DOHH2 (cell line): ENCODE data around the gene CCN2.

Experiments
- H3F3A ChIP-seq: fragments of 200-600 bp; sonication (generic), shearing (Covaris generic); 2 replicates; pipeline ENCODE4 v1.6.0; 2016; ENCODE audit warnings: antibody characterized with exemption, mild to moderate bottlenecking; ENCODE audit not compliant: control insufficient read depth, insufficient read depth
- H3K27ac ChIP-seq: fragments of 200-600 bp; sonication (generic); 2 replicates; pipeline ENCODE4 v1.5.1; 2014; ENCODE audit warnings: low read depth, mild to moderate bottlenecking, low read length, moderate library complexity
- H3K27me3 ChIP-seq: fragments of 200-600 bp; sonication (generic); 2 replicates; pipeline ENCODE4 v1.6.1; 2014; ENCODE audit warnings: mild to moderate bottlenecking, low read length, mixed read lengths; ENCODE audit not compliant: control insufficient read depth
- H3K36me3 ChIP-seq: fragments of 200-600 bp; sonication (generic); 2 replicates; pipeline ENCODE4 v1.6.1; 2014; ENCODE audit warnings: mild to moderate bottlenecking, low read length, moderate library complexity, mixed read lengths; ENCODE audit not compliant: control insufficient read depth
- H3K4me1 ChIP-seq: fragments of 200-600 bp; sonication (generic); 2 replicates; pipeline ENCODE4 v1.6.1; 2014; ENCODE audit warnings: mild to moderate bottlenecking, low read length, mixed read lengths; ENCODE audit not compliant: control insufficient read depth
- H3K4me2 ChIP-seq: fragments of 200-600 bp; sonication (generic); 2 replicates; pipeline ENCODE4 v1.6.0; 2014; ENCODE audit warnings: mild to moderate bottlenecking, low read length, moderate library complexity
- H3K4me3 ChIP-seq: fragments of 200-600 bp; sonication (generic); 2 replicates; pipeline ENCODE4 v1.5.1; 2014; ENCODE audit warnings: mild to moderate bottlenecking, low read length, mixed read lengths
- H3K79me2 ChIP-seq: fragments of 200-600 bp; sonication (generic); 2 replicates; pipeline ENCODE4 v1.6.1; 2014; ENCODE audit warnings: mild to moderate bottlenecking, low read length, mixed read lengths; ENCODE audit not compliant: control insufficient read depth
- H3K9me2 ChIP-seq: fragments of 200-600 bp; sonication (generic); replicated peaks from 2 replicates; pipeline ENCODE4 v1.6.1; 2014; ENCODE audit warnings: mild to moderate bottlenecking, low read length, mixed read lengths; ENCODE audit not compliant: control insufficient read depth
- H3K9me3 ChIP-seq: fragments of 200-600 bp; sonication (generic); 2 replicates; pipeline ENCODE4 v1.6.1; 2014; ENCODE audit warnings: antibody characterized with exemption, low read length, mixed read lengths; ENCODE audit not compliant: control insufficient read depth, insufficient read depth
- H4K20me1 ChIP-seq: fragments of 200-600 bp; sonication (generic); 2 replicates; pipeline ENCODE4 v1.6.0; 2014; ENCODE audit warnings: low read depth, mild to moderate bottlenecking, antibody characterized with exemption, low read length, moderate library complexity; ENCODE audit not compliant: control insufficient read depth, insufficient read depth
- CTCF ChIP-seq: fragments of 200-600 bp; sonication (generic); IDR thresholded peaks from one replicate; pipeline ENCODE4 v1.5.1; 2014; ENCODE audit warnings: antibody characterized with exemption, mild to moderate bottlenecking, low read depth, low read length; ENCODE audit not compliant: poor library complexity, severe bottlenecking
- EZH2phosphoT487 ChIP-seq: fragments of 200-600 bp; sonication (generic); IDR thresholded peaks from 2 replicates; pipeline ENCODE4 v1.6.1; 2017; ENCODE audit warnings: borderline replicate concordance, mild to moderate bottlenecking, antibody characterized with exemption, low read length, moderate library complexity, mixed read lengths

The CCN2 gene

GRCh38 chr6:131960371-131961133 is 9.4 kb upstream of the CCN2 start:
- Histone ChIP-seq H3K27me3 (no peaks in the 10 kb centered on the region), H3K27ac (no peak overlapping the region), H3K9me2 (no peaks in the 10 kb centered on the region), H3K4me3 (no peak overlapping the region), H3K9me3 (no peaks in the 10 kb centered on the region), H3K4me1 (no peaks in the 10 kb centered on the region), H4K20me1 (no peaks in the 10 kb centered on the region), H3K79me2 (no peaks in the 10 kb centered on the region), H3F3A (no peaks in the 10 kb centered on the region), H3K4me2 (no peak overlapping the region), H3K36me3 (no peaks in the 10 kb centered on the region)
- TF ChIP-seq EZH2phosphoT487 (no peak), CTCF (peak; percentile 52)

GRCh38 chr6:131958542-131959470 is 7.6 kb upstream of the CCN2 start:
- H3K4me1 ChIP-seq = no peaks in the 10 kb centered on the region
- H3K9me3 ChIP-seq = no peaks in the 10 kb centered on the region
- H3K4me2 ChIP-seq = no peak overlapping the region
- no peaks in the 10 kb centered on the region for H4K20me1 ChIP-seq
- no peak for TF ChIP-seq EZH2phosphoT487
- no peak for TF ChIP-seq CTCF
- no peaks in the 10 kb centered on the region for H3K79me2 ChIP-seq
- no peak overlapping the region for H3K4me3 ChIP-seq
- H3K27ac ChIP-seq = no peak overlapping the region
- H3K27me3 ChIP-seq = no peaks in the 10 kb centered on the region; the same call in 1 of the 2 replicates
- no peaks in the 10 kb centered on the region for H3K36me3 ChIP-seq
- no peaks in the 10 kb centered on the region for H3K9me2 ChIP-seq
- no peaks in the 10 kb centered on the region for H3F3A ChIP-seq

- no peak overlapping the region for H3K4me2 ChIP-seq
- no peak overlapping the region for H3K27ac ChIP-seq
- H3K27me3 ChIP-seq = no peaks in the 10 kb centered on the region; the same call in 1 of the 2 replicates
- no peaks in the 10 kb centered on the region for H3F3A ChIP-seq
- H3K4me1 ChIP-seq = no peaks in the 10 kb centered on the region
- no peaks in the 10 kb centered on the region for H3K9me2 ChIP-seq
- H3K4me3 ChIP-seq = no peak overlapping the region
- no peaks in the 10 kb centered on the region for H3K9me3 ChIP-seq
- H3K36me3 ChIP-seq = no peaks in the 10 kb centered on the region
- no peaks in the 10 kb centered on the region for H3K79me2 ChIP-seq
- no peak for TF ChIP-seq CTCF
- TF ChIP-seq EZH2phosphoT487 = no peak
- no peaks in the 10 kb centered on the region for H4K20me1 ChIP-seq
Observed at GRCh38 chr6:131958095-131958494, 6.9 kb upstream of the CCN2 start.
